Measurements from ENCODE around the gene TNPO1. TPM values are rescaled to one million over a fixed set of nuclear protein-coding genes. Genes with fewer than 3 reads are reported as not detected.

The TNPO1 gene
- total RNA-seq, 1 donor from 2014 or later: 172 TPM

DNA sequence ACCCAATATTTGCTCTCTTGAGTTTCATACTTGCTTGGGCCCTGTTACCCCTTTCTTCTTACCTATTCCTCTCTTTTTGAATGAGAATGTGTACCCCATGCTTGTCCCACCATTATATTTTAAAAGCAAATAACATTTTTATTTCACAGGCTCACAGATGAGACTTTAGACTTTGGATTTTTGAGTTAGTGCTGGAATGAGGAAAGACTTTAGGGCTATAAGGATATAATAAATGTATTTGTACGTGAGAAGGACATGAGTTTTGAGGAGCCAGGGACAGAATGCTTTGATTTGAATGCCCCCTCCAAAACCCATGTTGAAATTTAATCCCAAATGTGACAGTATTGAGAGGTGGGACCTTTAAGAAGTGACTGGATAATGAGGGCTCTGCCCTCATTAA, 33.1 kb upstream of the TNPO1 start:
- H3K4me1 Mint-ChIP-seq: no peaks in the 10 kb centered on the region
- H3K9me3 Mint-ChIP-seq: peaks cover 13% of the 10 kb centered on the region
- no peaks in the 10 kb centered on the region for H3K27me3 Mint-ChIP-seq (ENCODE audit: low read depth)
- H3K27ac Mint-ChIP-seq (ENCODE audit: unreplicated experiment): no peak overlapping the region
- TF ChIP-seq, protein P1, sequence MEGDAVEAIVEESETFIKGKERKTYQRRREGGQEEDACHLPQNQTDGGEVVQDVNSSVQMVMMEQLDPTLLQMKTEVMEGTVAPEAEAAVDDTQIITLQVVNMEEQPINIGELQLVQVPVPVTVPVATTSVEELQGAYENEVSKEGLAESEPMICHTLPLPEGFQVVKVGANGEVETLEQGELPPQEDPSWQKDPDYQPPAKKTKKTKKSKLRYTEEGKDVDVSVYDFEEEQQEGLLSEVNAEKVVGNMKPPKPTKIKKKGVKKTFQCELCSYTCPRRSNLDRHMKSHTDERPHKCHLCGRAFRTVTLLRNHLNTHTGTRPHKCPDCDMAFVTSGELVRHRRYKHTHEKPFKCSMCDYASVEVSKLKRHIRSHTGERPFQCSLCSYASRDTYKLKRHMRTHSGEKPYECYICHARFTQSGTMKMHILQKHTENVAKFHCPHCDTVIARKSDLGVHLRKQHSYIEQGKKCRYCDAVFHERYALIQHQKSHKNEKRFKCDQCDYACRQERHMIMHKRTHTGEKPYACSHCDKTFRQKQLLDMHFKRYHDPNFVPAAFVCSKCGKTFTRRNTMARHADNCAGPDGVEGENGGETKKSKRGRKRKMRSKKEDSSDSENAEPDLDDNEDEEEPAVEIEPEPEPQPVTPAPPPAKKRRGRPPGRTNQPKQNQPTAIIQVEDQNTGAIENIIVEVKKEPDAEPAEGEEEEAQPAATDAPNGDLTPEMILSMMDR (conservative IDR thresholded peaks at IDR 0.05): no peak
- no peak for DNase-seq (ENCODE audit: low read depth, low spot score)
- peaks cover 5% of the 10 kb centered on the region for H3K36me3 Mint-ChIP-seq (ENCODE audit: low read depth)
- no peak overlapping the region for H3K4me3 Mint-ChIP-seq

DNA sequence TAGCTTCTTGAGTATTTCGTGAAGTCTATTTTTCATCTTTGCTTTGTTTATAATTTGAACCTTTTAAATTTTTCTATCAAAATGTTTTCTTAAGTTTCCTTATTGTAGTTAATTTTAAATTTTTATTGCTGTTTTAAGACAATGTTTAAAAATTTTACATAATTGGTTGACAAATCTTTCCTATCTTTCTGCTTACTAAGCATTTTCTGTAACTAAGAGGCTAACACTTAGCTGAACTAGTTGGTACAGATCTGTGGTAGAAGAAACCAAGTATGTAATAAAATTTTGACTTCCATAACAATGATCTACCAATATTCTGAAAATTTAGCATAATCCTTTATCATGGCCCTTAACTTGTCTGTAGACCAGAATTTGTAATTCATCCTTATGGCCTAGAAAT, 32.3 kb upstream of the TNPO1 start:
- TF ChIP-seq, protein P1 (conservative IDR thresholded peaks at IDR 0.05): no peak
- no peak overlapping the region for H3K4me3 Mint-ChIP-seq
- no peak overlapping the region for H3K27ac Mint-ChIP-seq (ENCODE audit: unreplicated experiment)
- no peaks in the 10 kb centered on the region for H3K4me1 Mint-ChIP-seq
- H3K27me3 Mint-ChIP-seq (ENCODE audit: low read depth): no peaks in the 10 kb centered on the region
- DNase-seq (ENCODE audit: low read depth, low spot score): no peak
- peaks cover 8% of the 10 kb centered on the region for H3K9me3 Mint-ChIP-seq
- H3K36me3 Mint-ChIP-seq (ENCODE audit: low read depth): peaks cover 2% of the 10 kb centered on the region

DNA sequence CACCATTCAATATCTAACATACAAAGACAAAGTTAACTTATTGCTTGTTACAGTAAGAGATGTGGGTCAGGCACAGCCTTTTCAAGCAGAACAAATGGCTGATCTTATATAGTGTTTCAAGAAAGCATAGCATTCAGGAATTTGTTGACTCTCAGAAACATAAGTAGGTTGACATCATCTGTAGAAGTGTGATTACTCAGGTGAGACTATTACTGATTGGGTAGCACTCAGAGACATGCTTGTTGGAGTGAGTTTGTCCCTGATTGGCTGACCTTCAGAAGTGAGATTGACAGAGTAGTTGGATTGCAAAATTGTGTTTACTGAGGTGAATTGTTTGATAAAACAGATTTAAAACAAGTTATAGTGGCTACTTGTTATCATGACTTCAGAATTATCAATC, 30.7 kb upstream of the TNPO1 start:
- TF ChIP-seq, protein P1 (conservative IDR thresholded peaks at IDR 0.05): no peak
- no peaks in the 10 kb centered on the region for H3K36me3 Mint-ChIP-seq (ENCODE audit: low read depth)
- no peak overlapping the region for H3K4me3 Mint-ChIP-seq
- no peaks in the 10 kb centered on the region for H3K4me1 Mint-ChIP-seq
- no peaks in the 10 kb centered on the region for H3K27me3 Mint-ChIP-seq (ENCODE audit: low read depth)
- no peaks in the 10 kb centered on the region for H3K9me3 Mint-ChIP-seq
- DNase-seq (ENCODE audit: low read depth, low spot score): no peak
- no peak overlapping the region for H3K27ac Mint-ChIP-seq (ENCODE audit: unreplicated experiment)

- no peaks in the 10 kb centered on the region for H3K4me1 Mint-ChIP-seq
- H3K36me3 Mint-ChIP-seq (ENCODE audit: low read depth): no peaks in the 10 kb centered on the region
- no peak overlapping the region for H3K27ac Mint-ChIP-seq (ENCODE audit: unreplicated experiment)
- TF ChIP-seq, protein P1 (conservative IDR thresholded peaks at IDR 0.05): no peak
- H3K27me3 Mint-ChIP-seq (ENCODE audit: low read depth): no peaks in the 10 kb centered on the region
- no peaks in the 10 kb centered on the region for H3K9me3 Mint-ChIP-seq
- no peak overlapping the region for H3K4me3 Mint-ChIP-seq
- no peak for DNase-seq (ENCODE audit: low read depth, low spot score)
Observed at GRCh38 chr5:72786676-72787075, 29.8 kb upstream of the TNPO1 start.

DNA sequence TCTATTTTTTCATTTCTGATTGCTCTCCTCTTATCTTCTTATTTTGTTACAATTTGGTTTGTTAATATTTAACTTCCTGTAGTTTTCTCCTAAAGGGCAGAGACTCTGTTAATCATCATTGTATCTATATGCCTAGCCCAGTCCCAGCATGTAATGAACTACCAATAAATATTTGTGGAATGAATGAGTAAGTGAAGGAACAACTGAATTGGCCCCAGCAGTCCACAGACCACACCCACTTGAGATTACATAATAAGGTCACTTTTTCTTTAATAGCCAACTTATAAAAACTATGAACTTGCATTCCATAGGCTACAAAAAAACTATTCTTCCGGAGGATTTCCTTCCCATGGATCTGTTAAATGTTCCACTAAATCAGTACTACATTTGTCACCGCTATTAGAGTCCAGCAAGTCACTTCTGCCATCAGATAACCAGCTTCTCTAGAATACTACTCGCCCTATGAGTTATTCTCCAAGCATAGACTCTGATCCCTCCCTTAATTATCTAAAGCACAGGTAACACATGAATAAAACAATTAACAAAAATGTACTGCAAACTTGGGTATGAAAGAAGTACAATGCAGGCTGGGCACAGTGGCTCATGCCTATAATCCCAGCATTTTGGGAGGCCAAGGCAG, 27.5 kb upstream of the TNPO1 start:
- H3K9me3 Mint-ChIP-seq: no peaks in the 10 kb centered on the region
- H3K27me3 Mint-ChIP-seq (ENCODE audit: low read depth): peaks cover 2% of the 10 kb centered on the region
- no peak overlapping the region for H3K4me3 Mint-ChIP-seq
- no peak overlapping the region for H3K27ac Mint-ChIP-seq (ENCODE audit: unreplicated experiment)
- TF ChIP-seq, protein P1 (conservative IDR thresholded peaks at IDR 0.05): no peak
- no peaks in the 10 kb centered on the region for H3K36me3 Mint-ChIP-seq (ENCODE audit: low read depth)
- no peaks in the 10 kb centered on the region for H3K4me1 Mint-ChIP-seq
- DNase-seq (ENCODE audit: low read depth, low spot score): no peak

All from neural crest cell (in vitro differentiated cells).